HG03521 (cell line): Measurements from ENCODE around the gene ST6GALNAC5.

Experiments used
- ATAC-seq: cut with Tn5 transposase; IDR thresholded peaks from one replicate; pipeline ENCODE4 v1.9.1; 2021; ENCODE audit warnings: mild to moderate bottlenecking, moderate library complexity; ENCODE audit not compliant: unreplicated experiment

Gene ST6GALNAC5

DNA sequence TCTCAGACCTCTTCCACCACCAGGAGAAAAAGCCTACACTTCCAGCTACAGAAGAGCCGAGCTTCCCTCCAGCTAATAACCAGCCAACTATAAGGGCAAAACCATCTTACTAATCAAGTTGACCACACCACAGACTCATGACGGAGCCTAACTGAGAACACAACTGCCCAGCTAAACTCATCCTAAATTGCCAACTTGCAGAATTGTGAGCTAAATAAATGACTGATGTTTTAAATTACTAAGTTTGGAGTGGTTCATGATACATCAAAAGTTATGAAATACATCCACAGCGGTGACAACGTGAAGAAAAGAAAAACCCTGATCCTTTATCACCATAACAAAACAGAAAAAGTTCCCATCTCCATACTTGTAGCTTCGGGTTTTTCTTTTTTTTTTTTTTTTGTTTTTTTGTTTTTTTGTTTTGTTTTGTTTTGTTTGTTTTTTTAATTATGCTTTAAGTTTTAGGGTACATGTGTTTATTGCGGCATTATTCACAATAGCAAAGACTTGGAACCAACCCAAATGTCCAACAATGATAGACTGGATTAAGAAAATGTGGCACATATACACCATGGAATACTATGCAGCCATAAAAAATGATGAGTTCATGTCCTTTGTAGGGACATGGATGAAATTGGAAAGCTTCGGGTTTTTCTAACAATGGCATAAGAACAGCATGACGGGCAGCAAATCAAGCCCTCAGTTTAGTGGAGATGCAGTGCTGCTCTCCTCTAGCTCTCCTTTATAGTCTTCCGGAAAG, 229.4 kb downstream of the ST6GALNAC5 start:
- ATAC-seq = no peak

DNA sequence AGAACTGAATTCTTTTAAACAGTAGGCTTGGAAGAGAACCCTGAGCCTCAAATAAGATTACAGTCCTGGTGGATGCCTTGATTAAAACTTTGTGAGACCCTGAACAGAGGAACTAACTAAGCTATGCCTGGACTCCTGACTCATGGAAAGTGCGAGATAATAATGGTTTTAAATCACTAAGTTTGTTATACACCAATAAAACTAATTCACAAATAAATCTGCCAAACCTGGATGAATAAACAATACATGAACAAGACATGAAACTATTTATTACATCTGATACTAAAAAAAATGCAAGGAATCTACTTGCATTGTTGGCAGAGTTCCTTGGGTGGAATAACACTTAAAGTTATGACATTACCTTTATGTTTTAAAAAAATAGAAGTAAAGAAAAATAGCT, 233.6 kb downstream of the ST6GALNAC5 start:
- no peak for ATAC-seq

GRCh38 chr1:77103486-77103885, 236.2 kb downstream of the ST6GALNAC5 start:
- ATAC-seq = no peak

DNA sequence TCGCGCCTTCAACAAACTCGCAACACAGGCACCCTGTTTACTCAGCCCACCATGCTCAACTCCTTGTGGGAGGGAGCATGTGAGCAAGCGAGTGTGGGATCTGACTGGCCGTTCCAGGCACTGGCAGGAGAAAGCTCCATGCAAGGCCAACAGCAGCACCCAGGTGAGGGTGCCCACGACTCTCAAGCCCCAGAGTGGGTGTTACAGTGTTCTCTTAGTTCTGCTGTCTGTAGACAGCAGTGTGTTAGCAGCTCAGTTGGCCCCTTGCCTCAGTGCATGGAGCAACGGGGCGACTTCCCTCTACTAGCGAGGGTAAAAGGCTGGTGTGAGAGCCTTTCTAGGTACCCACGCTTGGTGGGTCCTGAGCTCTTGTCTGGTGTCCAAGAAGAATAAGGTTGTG, 237.4 kb downstream of the ST6GALNAC5 start:
- ATAC-seq = no peak
